WTC11 (cell line): ENCODE measurements around the gene NDC1. TPM values are rescaled to one million over a fixed set of nuclear protein-coding genes. Genes with fewer than 3 reads are reported as not detected.

ENCODE experiments used
- ATAC-seq: fragments of 200-7000 bp; cut with Tn5 transposase; 2 replicates; pipeline ENCODE4 v1.10.0; 2021; ENCODE audit warnings: mild to moderate bottlenecking, moderate library complexity
- CTCF ChIA-PET: fragments of 300-600 bp; sonication (Branson Sonifier 250); formaldehyde crosslinking; loops from one replicate; lab custom pipeline; 2021; ENCODE audit warnings: antibody characterized with exemption; lab: Charles Lee
- POLR2A ChIA-PET: fragments of 350-600 bp; sonication (Branson Sonifier 250); formaldehyde crosslinking; loops from one replicate; lab custom pipeline; 2021; ENCODE audit warnings: antibody characterized with exemption; lab: Charles Lee
- DNase-seq: peaks from one replicate; pipeline ENCODE4 v3.0.0; 2021; ENCODE audit warnings: low spot score
- H3K27ac Mint-ChIP-seq: 2 replicates; pipeline ENCODE4 v1.8.0; 2021; ENCODE audit warnings: mixed read lengths
- H3K27me3 Mint-ChIP-seq: 2 replicates; pipeline ENCODE4 v1.8.0; 2021; ENCODE audit warnings: low read depth, mild to moderate bottlenecking, moderate library complexity, mixed read lengths
- H3K36me3 Mint-ChIP-seq: 2 replicates; pipeline ENCODE4 v1.8.0; 2021; ENCODE audit warnings: mixed read lengths
- H3K4me1 Mint-ChIP-seq: 2 replicates; pipeline ENCODE4 v1.8.0; 2022; ENCODE audit warnings: mixed read lengths
- H3K4me3 Mint-ChIP-seq: 2 replicates; pipeline ENCODE4 v1.8.0; 2021; ENCODE audit warnings: mild to moderate bottlenecking, moderate library complexity, mixed read lengths
- H3K9me3 Mint-ChIP-seq: 2 replicates; pipeline ENCODE4 v1.8.0; 2021; ENCODE audit warnings: mixed read lengths
- ATF1 ChIP-seq: sonication (generic); formaldehyde crosslinking; IDR thresholded peaks from 2 replicates; pipeline ENCODE4 v1.8.1; 2023; ENCODE audit warnings: mild to moderate bottlenecking, moderate library complexity, missing genetic modification reagents
- CTCF ChIP-seq: fragments of 200-600 bp; IDR thresholded peaks from 2 replicates; pipeline ENCODE4 v1.8.0; 2022; ENCODE audit warnings: antibody characterized with exemption
- ESRRA ChIP-seq: sonication (generic); formaldehyde crosslinking; IDR thresholded peaks from 2 replicates; pipeline ENCODE4 v1.8.1; 2022; ENCODE audit warnings: mild to moderate bottlenecking, missing genetic modification reagents, borderline replicate concordance
- GRHL2 ChIP-seq: fragments of 250-450 bp; sonication (Bioruptor Pico); IDR thresholded peaks from 2 replicates; pipeline ENCODE4 v1.8.0; 2022; ENCODE audit warnings: mild to moderate bottlenecking, moderate library complexity; ENCODE audit not compliant: insufficient replicate concordance, severe bottlenecking
- NFE2L1 ChIP-seq: sonication (generic); formaldehyde crosslinking; IDR thresholded peaks from 2 replicates; pipeline ENCODE4 v1.8.1; 2023; ENCODE audit warnings: missing genetic modification reagents
- NFYB ChIP-seq: sonication (generic); formaldehyde crosslinking; conservative IDR thresholded peaks from 2 replicates; pipeline ENCODE4 v1.8.0; 2022; ENCODE audit warnings: low read depth, missing genetic modification reagents
- PRDM15 ChIP-seq: sonication (generic); formaldehyde crosslinking; IDR thresholded peaks from 2 replicates; pipeline ENCODE4 v1.8.0; 2022; ENCODE audit warnings: missing genetic modification reagents
- RORB ChIP-seq: fragments of 250-450 bp; sonication (Bioruptor Pico); IDR thresholded peaks from 2 replicates; pipeline ENCODE4 v1.9.0; 2021; ENCODE audit warnings: mild to moderate bottlenecking
- TCF7 ChIP-seq: sonication (generic); formaldehyde crosslinking; IDR thresholded peaks from 2 replicates; pipeline ENCODE4 v1.8.0; 2022; ENCODE audit warnings: mild to moderate bottlenecking, low read depth, missing genetic modification reagents, moderate library complexity
- ZNF425 ChIP-seq: fragments of 250-450 bp; sonication (Bioruptor Pico); conservative IDR thresholded peaks from 2 replicates; pipeline ENCODE4 v1.9.0; 2021; ENCODE audit warnings: mild to moderate bottlenecking
- total RNA-seq: library from RNA; stranded (reverse); gene quantifications from 3 replicates; pipeline ENCODE4 v1.2.3, GENCODE V29; 2021
- TF ChIP-seq, protein P1 (sequence below): sonication (generic); formaldehyde crosslinking; IDR thresholded peaks from 2 replicates; pipeline ENCODE4 v1.8.1; 2023; ENCODE audit warnings: mild to moderate bottlenecking, missing genetic modification reagents, moderate library complexity
- TF ChIP-seq, protein P2 (sequence below): sonication (generic); formaldehyde crosslinking; conservative IDR thresholded peaks from 2 replicates; pipeline ENCODE4 v1.8.1; 2023; ENCODE audit warnings: mild to moderate bottlenecking, low read depth, missing genetic modification reagents, moderate library complexity
- TF ChIP-seq, protein P3 (sequence below): fragments of 250-450 bp; sonication (Bioruptor Pico); IDR thresholded peaks from 2 replicates; pipeline ENCODE4 v1.9.0; 2021; ENCODE audit warnings: mild to moderate bottlenecking
- TF ChIP-seq, protein P4 (sequence below): fragments of 250-450 bp; sonication (Bioruptor Pico); IDR thresholded peaks from 2 replicates; pipeline ENCODE4 v1.9.0; 2021; ENCODE audit warnings: mild to moderate bottlenecking, borderline replicate concordance
- TF ChIP-seq, protein P5 (sequence below): fragments of 250-450 bp; sonication (Bioruptor Pico); IDR thresholded peaks from 2 replicates; pipeline ENCODE4 v1.9.0; 2021; ENCODE audit warnings: mild to moderate bottlenecking
- TF ChIP-seq, protein P6 (sequence below): sonication (generic); formaldehyde crosslinking; IDR thresholded peaks from 2 replicates; pipeline ENCODE4 v1.8.1; 2022; ENCODE audit warnings: missing genetic modification reagents, borderline replicate concordance

The NDC1 gene
- total RNA-seq, 1 experiment from 2014 or later = 52.4 TPM

- Mint-ChIP-seq H3K36me3 (peaks cover 30% of the 10 kb centered on the region), H3K27ac (no peak overlapping the region), H3K4me3 (no peak overlapping the region; the same call in 1 of the 2 replicates), H3K4me1 (peaks cover 10% of the 10 kb centered on the region), H3K27me3 (no peaks in the 10 kb centered on the region; the same call in 1 of the 2 replicates), H3K9me3 (no peaks in the 10 kb centered on the region)
- ChIA-PET CTCF (no interaction called here), POLR2A (no interaction called here)
- ATAC-seq = no peak
- DNase-seq = no peak
- TF ChIP-seq, protein P1, sequence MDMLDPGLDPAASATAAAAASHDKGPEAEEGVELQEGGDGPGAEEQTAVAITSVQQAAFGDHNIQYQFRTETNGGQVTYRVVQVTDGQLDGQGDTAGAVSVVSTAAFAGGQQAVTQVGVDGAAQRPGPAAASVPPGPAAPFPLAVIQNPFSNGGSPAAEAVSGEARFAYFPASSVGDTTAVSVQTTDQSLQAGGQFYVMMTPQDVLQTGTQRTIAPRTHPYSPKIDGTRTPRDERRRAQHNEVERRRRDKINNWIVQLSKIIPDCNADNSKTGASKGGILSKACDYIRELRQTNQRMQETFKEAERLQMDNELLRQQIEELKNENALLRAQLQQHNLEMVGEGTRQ (CRISPR knock-in tag) = no peak
- no peak for TF ChIP-seq ZNF425 (CRISPR knock-in tag)
- TF ChIP-seq, protein P2, sequence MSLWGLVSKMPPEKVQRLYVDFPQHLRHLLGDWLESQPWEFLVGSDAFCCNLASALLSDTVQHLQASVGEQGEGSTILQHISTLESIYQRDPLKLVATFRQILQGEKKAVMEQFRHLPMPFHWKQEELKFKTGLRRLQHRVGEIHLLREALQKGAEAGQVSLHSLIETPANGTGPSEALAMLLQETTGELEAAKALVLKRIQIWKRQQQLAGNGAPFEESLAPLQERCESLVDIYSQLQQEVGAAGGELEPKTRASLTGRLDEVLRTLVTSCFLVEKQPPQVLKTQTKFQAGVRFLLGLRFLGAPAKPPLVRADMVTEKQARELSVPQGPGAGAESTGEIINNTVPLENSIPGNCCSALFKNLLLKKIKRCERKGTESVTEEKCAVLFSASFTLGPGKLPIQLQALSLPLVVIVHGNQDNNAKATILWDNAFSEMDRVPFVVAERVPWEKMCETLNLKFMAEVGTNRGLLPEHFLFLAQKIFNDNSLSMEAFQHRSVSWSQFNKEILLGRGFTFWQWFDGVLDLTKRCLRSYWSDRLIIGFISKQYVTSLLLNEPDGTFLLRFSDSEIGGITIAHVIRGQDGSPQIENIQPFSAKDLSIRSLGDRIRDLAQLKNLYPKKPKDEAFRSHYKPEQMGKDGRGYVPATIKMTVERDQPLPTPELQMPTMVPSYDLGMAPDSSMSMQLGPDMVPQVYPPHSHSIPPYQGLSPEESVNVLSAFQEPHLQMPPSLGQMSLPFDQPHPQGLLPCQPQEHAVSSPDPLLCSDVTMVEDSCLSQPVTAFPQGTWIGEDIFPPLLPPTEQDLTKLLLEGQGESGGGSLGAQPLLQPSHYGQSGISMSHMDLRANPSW (CRISPR knock-in tag) = no peak
- no peak for TF ChIP-seq GRHL2
- TF ChIP-seq RORB (CRISPR knock-in tag) = no peak
- TF ChIP-seq, protein P3, sequence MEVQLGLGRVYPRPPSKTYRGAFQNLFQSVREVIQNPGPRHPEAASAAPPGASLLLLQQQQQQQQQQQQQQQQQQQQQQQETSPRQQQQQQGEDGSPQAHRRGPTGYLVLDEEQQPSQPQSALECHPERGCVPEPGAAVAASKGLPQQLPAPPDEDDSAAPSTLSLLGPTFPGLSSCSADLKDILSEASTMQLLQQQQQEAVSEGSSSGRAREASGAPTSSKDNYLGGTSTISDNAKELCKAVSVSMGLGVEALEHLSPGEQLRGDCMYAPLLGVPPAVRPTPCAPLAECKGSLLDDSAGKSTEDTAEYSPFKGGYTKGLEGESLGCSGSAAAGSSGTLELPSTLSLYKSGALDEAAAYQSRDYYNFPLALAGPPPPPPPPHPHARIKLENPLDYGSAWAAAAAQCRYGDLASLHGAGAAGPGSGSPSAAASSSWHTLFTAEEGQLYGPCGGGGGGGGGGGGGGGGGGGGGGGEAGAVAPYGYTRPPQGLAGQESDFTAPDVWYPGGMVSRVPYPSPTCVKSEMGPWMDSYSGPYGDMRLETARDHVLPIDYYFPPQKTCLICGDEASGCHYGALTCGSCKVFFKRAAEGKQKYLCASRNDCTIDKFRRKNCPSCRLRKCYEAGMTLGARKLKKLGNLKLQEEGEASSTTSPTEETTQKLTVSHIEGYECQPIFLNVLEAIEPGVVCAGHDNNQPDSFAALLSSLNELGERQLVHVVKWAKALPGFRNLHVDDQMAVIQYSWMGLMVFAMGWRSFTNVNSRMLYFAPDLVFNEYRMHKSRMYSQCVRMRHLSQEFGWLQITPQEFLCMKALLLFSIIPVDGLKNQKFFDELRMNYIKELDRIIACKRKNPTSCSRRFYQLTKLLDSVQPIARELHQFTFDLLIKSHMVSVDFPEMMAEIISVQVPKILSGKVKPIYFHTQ (CRISPR knock-in tag) = no peak
- TF ChIP-seq, protein P4, sequence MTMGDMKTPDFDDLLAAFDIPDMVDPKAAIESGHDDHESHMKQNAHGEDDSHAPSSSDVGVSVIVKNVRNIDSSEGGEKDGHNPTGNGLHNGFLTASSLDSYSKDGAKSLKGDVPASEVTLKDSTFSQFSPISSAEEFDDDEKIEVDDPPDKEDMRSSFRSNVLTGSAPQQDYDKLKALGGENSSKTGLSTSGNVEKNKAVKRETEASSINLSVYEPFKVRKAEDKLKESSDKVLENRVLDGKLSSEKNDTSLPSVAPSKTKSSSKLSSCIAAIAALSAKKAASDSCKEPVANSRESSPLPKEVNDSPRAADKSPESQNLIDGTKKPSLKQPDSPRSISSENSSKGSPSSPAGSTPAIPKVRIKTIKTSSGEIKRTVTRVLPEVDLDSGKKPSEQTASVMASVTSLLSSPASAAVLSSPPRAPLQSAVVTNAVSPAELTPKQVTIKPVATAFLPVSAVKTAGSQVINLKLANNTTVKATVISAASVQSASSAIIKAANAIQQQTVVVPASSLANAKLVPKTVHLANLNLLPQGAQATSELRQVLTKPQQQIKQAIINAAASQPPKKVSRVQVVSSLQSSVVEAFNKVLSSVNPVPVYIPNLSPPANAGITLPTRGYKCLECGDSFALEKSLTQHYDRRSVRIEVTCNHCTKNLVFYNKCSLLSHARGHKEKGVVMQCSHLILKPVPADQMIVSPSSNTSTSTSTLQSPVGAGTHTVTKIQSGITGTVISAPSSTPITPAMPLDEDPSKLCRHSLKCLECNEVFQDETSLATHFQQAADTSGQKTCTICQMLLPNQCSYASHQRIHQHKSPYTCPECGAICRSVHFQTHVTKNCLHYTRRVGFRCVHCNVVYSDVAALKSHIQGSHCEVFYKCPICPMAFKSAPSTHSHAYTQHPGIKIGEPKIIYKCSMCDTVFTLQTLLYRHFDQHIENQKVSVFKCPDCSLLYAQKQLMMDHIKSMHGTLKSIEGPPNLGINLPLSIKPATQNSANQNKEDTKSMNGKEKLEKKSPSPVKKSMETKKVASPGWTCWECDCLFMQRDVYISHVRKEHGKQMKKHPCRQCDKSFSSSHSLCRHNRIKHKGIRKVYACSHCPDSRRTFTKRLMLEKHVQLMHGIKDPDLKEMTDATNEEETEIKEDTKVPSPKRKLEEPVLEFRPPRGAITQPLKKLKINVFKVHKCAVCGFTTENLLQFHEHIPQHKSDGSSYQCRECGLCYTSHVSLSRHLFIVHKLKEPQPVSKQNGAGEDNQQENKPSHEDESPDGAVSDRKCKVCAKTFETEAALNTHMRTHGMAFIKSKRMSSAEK (CRISPR knock-in tag) = no peak
- TF ChIP-seq NFYB = no peak
- no peak for TF ChIP-seq CTCF
- no peak for TF ChIP-seq ESRRA (CRISPR knock-in tag)
- no peak for TF ChIP-seq ATF1 (CRISPR knock-in tag)
- TF ChIP-seq, protein P5, sequence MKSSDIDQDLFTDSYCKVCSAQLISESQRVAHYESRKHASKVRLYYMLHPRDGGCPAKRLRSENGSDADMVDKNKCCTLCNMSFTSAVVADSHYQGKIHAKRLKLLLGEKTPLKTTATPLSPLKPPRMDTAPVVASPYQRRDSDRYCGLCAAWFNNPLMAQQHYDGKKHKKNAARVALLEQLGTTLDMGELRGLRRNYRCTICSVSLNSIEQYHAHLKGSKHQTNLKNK (CRISPR knock-in tag) = no peak
- TF ChIP-seq PRDM15 = no peak
- TF ChIP-seq, protein P6, sequence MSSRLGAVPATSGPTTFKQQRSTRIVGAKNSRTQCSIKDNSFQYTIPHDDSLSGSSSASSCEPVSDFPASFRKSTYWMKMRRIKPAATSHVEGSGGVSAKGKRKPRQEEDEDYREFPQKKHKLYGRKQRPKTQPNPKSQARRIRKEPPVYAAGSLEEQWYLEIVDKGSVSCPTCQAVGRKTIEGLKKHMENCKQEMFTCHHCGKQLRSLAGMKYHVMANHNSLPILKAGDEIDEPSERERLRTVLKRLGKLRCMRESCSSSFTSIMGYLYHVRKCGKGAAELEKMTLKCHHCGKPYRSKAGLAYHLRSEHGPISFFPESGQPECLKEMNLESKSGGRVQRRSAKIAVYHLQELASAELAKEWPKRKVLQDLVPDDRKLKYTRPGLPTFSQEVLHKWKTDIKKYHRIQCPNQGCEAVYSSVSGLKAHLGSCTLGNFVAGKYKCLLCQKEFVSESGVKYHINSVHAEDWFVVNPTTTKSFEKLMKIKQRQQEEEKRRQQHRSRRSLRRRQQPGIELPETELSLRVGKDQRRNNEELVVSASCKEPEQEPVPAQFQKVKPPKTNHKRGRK (CRISPR knock-in tag) = no peak
- no peak for TF ChIP-seq TCF7 (CRISPR knock-in tag)
- TF ChIP-seq NFE2L1 (CRISPR knock-in tag) = no peak
These were observed 2.6 kb downstream of the NDC1 start for GRCh38 chr1:53835491-53835890.
